HG02885 (cell line): Measurements from ENCODE around the gene ICAM1.
"Not testable (repeated sequence)": the region's sequence is repeated elsewhere in the genome, so short reads cannot be mapped to it uniquely, and the experiment has no call there.

ENCODE experiments used
- ATAC-seq: cut with Tn5 transposase; IDR thresholded peaks from one replicate; pipeline ENCODE4 v1.9.1; 2021; ENCODE audit warnings: mild to moderate bottlenecking; ENCODE audit not compliant: unreplicated experiment, poor library complexity

ICAM1 gene

GRCh38 chr19:10271543-10272086 is 695 bp downstream of the ICAM1 start:
- peak; percentile 17 for ATAC-seq

GRCh38 chr19:10274589-10274988 is 3.7 kb downstream of the ICAM1 start:
- ATAC-seq: no peak

GRCh38 chr19:10277795-10278589 is 7.1 kb downstream of the ICAM1 start:
- ATAC-seq: no peak

- no peak for ATAC-seq
Observed at GRCh38 chr19:10278935-10279334, 8.0 kb downstream of the ICAM1 start.

- ATAC-seq: no peak
Observed at GRCh38 chr19:10279737-10280442, 9.0 kb downstream of the ICAM1 start.

GRCh38 chr19:10282043-10282442 is 11.1 kb downstream of the ICAM1 start:
- not testable (repeated sequence) for ATAC-seq

GRCh38 chr19:10283301-10284064 is 12.6 kb downstream of the ICAM1 start:
- ATAC-seq: no peak

GRCh38 chr19:10284065-10284959 is 13.4 kb downstream of the ICAM1 start:
- no peak for ATAC-seq

GRCh38 chr19:10284960-10285278 is 14.0 kb downstream of the ICAM1 start:
- no peak for ATAC-seq

GRCh38 chr19:10285393-10285792 is 14.5 kb downstream of the ICAM1 start:
- no peak for ATAC-seq

- ATAC-seq: no peak
Observed at GRCh38 chr19:10286803-10287737, 16.1 kb downstream of the ICAM1 start, which contains the start of gene ICAM4. ICAM4 (plus strand) TSS chr19:10286955; CDS start chr19:10287013, 58 bp downstream.

- ATAC-seq: no peak
Observed at GRCh38 chr19:10288662-10289166, 17.8 kb downstream of the ICAM1 start.

- ATAC-seq: no peak
Observed at GRCh38 chr19:10289167-10289835, 18.4 kb downstream of the ICAM1 start.

GRCh38 chr19:10289836-10290356 is 19.0 kb downstream of the ICAM1 start, which contains the start of gene ICAM5:
ICAM5 (plus strand) TSS chr19:10289952; CDS start chr19:10290044, 92 bp downstream.
- no peak for ATAC-seq

GRCh38 chr19:10290357-10290875 is 19.5 kb downstream of the ICAM1 start:
- no peak for ATAC-seq

GRCh38 chr19:10290876-10291553 is 20.1 kb downstream of the ICAM1 start:
- no peak for ATAC-seq
